GM20000 (cell line): ENCODE measurements around the gene KARS1.

Experiments used
- DNase-seq: peaks from one replicate; pipeline ENCODE4 v3.0.0; 2012; ENCODE audit warnings: low spot score
- TF ChIP-seq, protein P1 (sequence below): IDR thresholded peaks from 2 replicates; pipeline ENCODE4 v1.5.1; 2012; ENCODE audit warnings: mild to moderate bottlenecking, control low read depth; ENCODE audit errors: extremely low read depth, missing control alignments

The KARS1 gene

DNA sequence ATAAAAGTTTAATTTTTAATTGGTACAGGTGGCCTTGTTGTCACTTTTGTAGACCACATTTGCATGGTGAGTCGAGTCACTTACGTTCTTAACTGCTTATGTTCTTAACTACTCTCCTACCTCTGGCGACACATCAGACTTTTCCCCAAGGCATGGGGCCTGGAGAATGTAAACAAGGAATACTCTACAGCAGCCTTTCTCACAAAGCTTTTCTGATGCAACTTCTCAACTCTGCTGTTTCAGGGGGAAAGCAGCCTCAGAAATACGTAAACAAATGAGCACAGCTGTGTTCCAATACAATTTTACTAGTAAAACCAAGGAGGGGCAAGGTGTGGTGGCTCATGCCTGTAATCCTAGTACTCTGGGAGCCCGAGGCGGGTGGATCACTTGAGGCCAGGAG, 6.9 kb downstream of the KARS1 start:
- TF ChIP-seq, protein P1, sequence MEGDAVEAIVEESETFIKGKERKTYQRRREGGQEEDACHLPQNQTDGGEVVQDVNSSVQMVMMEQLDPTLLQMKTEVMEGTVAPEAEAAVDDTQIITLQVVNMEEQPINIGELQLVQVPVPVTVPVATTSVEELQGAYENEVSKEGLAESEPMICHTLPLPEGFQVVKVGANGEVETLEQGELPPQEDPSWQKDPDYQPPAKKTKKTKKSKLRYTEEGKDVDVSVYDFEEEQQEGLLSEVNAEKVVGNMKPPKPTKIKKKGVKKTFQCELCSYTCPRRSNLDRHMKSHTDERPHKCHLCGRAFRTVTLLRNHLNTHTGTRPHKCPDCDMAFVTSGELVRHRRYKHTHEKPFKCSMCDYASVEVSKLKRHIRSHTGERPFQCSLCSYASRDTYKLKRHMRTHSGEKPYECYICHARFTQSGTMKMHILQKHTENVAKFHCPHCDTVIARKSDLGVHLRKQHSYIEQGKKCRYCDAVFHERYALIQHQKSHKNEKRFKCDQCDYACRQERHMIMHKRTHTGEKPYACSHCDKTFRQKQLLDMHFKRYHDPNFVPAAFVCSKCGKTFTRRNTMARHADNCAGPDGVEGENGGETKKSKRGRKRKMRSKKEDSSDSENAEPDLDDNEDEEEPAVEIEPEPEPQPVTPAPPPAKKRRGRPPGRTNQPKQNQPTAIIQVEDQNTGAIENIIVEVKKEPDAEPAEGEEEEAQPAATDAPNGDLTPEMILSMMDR, result no peak
- no peak for DNase-seq

DNA sequence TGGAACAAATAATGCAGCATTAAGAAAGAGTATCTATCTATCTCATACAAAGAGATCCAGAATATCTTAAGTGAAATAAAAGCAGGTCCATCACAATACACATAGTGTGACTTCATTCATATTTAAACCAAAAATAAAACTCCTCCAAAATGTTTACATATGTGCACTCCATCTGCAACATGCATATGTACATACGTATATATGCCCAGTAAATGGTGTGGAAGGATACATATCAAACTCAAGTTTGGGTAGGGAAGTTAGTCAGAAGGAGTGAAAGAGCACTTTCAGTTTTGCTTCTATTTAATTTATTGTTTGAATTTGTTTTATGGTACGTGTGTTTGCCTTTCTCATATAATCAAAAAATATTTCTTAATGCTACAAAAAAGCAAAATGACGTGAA, 12.4 kb downstream of the KARS1 start:
- TF ChIP-seq, protein P1, result no peak
- DNase-seq, result no peak

DNA sequence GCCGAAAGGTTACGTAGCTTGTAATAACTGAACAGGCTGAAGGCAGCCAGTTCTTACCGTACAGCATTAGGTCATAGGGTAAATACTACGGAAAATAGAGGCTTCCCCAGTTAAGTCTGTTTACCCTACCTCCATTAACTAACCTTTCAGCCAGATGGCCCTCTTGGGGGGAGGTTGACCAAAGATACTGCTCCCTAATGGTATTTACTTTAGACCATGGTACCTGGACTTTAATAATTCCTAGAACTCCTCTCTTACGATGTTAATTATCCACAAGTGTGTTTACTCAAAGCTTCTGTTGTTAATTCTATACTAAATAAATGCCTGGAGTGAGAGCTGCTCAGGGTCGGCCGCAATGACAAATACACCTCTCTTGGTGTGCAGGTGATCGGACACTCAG, 14.6 kb downstream of the KARS1 start:
- DNase-seq, result no peak
- TF ChIP-seq, protein P1, result no peak

DNA sequence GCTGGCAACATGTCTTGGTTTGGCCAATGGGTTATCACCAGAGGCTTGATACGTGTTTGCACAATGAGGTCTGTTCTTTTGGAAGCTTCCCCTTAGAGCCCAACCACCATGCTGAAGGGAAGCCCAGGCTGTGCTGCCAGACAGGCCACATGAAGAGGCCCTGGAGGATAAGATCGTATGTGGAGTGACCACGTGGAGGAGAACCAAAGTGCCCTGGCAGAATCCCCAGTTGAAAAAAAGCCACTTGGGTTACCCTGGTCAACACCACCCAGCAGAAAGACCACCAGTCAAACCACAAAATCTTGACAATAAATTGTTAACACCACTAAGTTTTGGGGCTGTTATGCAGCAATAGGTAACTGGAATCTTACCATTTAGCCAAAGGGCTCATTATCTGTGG, 17.4 kb downstream of the KARS1 start:
- no peak for DNase-seq

DNA sequence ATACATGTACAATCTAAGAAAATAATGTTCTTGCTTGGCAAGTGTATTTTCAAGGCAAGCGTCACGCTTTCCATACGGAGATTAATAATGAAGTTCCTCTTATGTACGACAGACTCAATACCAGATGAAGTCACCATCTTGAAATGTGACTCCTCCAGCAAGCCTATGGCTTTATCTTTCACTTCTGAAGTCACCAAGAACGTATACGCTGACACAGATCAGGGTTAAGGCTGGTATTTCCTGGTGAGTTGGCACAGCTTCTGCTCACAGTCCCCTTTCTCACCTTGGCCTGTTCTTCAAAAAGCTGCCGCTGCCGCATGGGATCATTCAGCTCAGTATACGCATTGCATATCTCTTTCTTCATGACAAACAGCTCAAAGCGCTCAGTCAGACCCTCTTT, 18.3 kb downstream of the KARS1 start:
- TF ChIP-seq, protein P1, result no peak
- no peak for DNase-seq

More for the DNA sequence above, 17.4 kb downstream of the KARS1 start:
- TF ChIP-seq, protein P1, result no peak

DNA sequence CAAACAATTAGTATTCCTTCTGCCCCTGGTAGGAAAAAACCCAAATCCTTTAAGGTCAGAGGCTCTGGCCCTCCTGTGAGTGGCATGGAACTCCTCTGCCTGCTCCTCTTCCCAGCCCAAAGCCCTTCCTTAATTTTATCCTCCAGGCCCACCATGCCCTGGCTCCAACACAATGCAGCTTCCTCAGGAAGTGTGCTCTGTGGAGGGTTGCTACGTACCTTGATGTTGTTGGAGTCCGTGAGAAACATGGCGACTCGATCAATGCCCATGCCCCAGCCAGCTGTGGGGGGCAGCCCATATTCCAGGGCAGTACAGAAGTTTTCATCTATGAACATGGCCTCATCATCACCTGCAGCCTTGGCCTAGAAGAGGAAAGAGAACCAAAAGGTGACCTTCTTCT, 19.1 kb downstream of the KARS1 start:
- TF ChIP-seq, protein P1, result no peak
- DNase-seq, result no peak

DNA sequence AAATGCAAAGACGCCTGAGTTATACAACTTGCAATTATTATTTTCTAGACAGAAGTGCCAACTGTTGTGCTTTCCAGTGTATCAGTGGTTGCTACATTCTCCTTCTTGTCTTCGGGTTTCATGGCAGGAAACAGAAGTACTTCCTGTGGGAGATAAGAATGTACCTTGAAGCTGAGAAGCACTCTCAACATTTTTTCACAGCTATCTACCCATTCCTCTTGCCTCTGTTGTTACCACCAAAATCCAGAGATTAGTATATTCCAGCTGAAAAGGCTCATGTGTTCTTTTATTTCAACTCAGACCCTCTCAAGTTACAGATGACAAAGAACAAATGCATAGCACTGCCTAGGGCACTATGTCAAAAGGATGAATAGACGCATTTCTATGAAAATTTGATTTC, 19.6 kb downstream of the KARS1 start:
- TF ChIP-seq, protein P1, result no peak
- no peak for DNase-seq
